HEK293T (cell line): Measurements from ENCODE around the gene ZACN.
"Not testable (repeated sequence)": the region's sequence is repeated elsewhere in the genome, so short reads cannot be mapped to it uniquely, and the experiment has no call there.

Source experiments
- FOXA1 ChIP-seq: fragments of 450-650 bp; IDR thresholded peaks from 2 replicates; pipeline ENCODE4 v1.6.1; 2016; ENCODE audit warnings: mild to moderate bottlenecking
- FOXK2 ChIP-seq: fragments of 450-650 bp; IDR thresholded peaks from 2 replicates; pipeline ENCODE4 v1.6.1; 2016; ENCODE audit warnings: mild to moderate bottlenecking
- FOXM1 ChIP-seq: fragments of 450-650 bp; IDR thresholded peaks from 2 replicates; pipeline ENCODE4 v1.6.1; 2017; ENCODE audit warnings: mild to moderate bottlenecking, borderline replicate concordance
- HDGF ChIP-seq: fragments of 450-650 bp; IDR thresholded peaks from 2 replicates; pipeline ENCODE4 v1.6.1; 2017; ENCODE audit warnings: antibody characterized with exemption, borderline replicate concordance
- L3MBTL2 ChIP-seq: fragments of 450-650 bp; conservative IDR thresholded peaks from 2 replicates; pipeline ENCODE4 v1.6.1; 2016; ENCODE audit warnings: mild to moderate bottlenecking
- PKNOX1 ChIP-seq: fragments of 450-650 bp; IDR thresholded peaks from 2 replicates; pipeline ENCODE4 v1.6.1; 2016
- SP1 ChIP-seq: fragments of 450-650 bp; IDR thresholded peaks from 2 replicates; pipeline ENCODE4 v1.6.1; 2017
- SUZ12 ChIP-seq: fragments of 450-650 bp; IDR thresholded peaks from 2 replicates; pipeline ENCODE4 v1.6.1; 2016; ENCODE audit warnings: mild to moderate bottlenecking

GRCh38 chr17:76078370-76078769, 612 bp upstream of the ZACN start:
- not testable (repeated sequence) for TF ChIP-seq HDGF, FOXK2, SUZ12, FOXM1, L3MBTL2, PKNOX1, SP1, FOXA1
